HepG2 (cell line): Measurements from ENCODE around the gene ZIC4. TPM values are rescaled to one million over a fixed set of nuclear protein-coding genes. Genes with fewer than 3 reads are reported as not detected.

Source experiments
- ZBTB7A ChIP-seq: sonication (generic); formaldehyde crosslinking; IDR thresholded peaks from 2 replicates; pipeline ENCODE4 v1.8.0; 2022; ENCODE audit warnings: mild to moderate bottlenecking, missing genetic modification reagents
- ZKSCAN8 ChIP-seq: IDR thresholded peaks from 2 replicates; pipeline ENCODE4 v1.6.1; 2016; ENCODE audit warnings: borderline replicate concordance, missing genetic modification reagents, missing compliant biosample characterization
- ZNF816 ChIP-seq: sonication (generic); formaldehyde crosslinking; IDR thresholded peaks from 2 replicates; pipeline ENCODE4 v1.8.0; 2022; ENCODE audit warnings: missing genetic modification reagents, mild to moderate bottlenecking, borderline replicate concordance
- polyA plus RNA-seq, 8 experiments: library from polyadenylated mRNA; depleted of rRNA in 3 of 8; stranded (reverse) in 7 of 8; unstranded in 1 of 8; fragments of >200 nt; fragmentation: Illumina TruSeq in 4 of 8; extraction: Trizol in 4 of 8; gene quantifications; 2 replicates each; pipeline versions ENCODE4 v1.2.1 to v1.2.3, GENCODE V29; 2011 to 2016; ENCODE audit warnings: low read depth in 4 of 8, missing spikeins in 1 of 8, mixed read lengths in 1 of 8; ENCODE audit not compliant: insufficient read depth in 1 of 8
- total RNA-seq, 5 experiments: library from RNA; depleted of rRNA; stranded (reverse); fragments of >200 nt; fragmentation: Illumina TruSeq; extraction: Trizol; gene quantifications; 2 replicates each; pipeline ENCODE4 v1.2.3, GENCODE V29; 2016; ENCODE audit warnings: low read depth in 1 of 5
- TF ChIP-seq, protein P1 (sequence below): sonication (generic); formaldehyde crosslinking; IDR thresholded peaks from 2 replicates; pipeline ENCODE4 v1.4.0; 2020; ENCODE audit warnings: mild to moderate bottlenecking, low read depth, missing genetic modification reagents
- TF ChIP-seq, protein P2 (sequence below), 2 experiments: sonication (generic) in 1 of 2; formaldehyde crosslinking in 1 of 2; IDR thresholded peaks; 2 replicates each; pipeline versions ENCODE4 v1.4.0 to v1.6.1; 2016 to 2020; ENCODE audit warnings: borderline replicate concordance in 1 of 2, low read depth in 1 of 2, mild to moderate bottlenecking in 1 of 2, missing genetic modification reagents in 1 of 2
- TF ChIP-seq, protein P3 (sequence below): sonication (generic); formaldehyde crosslinking; IDR thresholded peaks from 2 replicates; pipeline ENCODE4 v1.8.0; 2022; ENCODE audit warnings: mild to moderate bottlenecking, missing genetic modification reagents, borderline replicate concordance

The ZIC4 gene
- total and polyA plus RNA-seq, 2 of the 13 experiments (the other 11 are each of a cell fraction or from before 2014, with no cell fraction given): not detected

DNA sequence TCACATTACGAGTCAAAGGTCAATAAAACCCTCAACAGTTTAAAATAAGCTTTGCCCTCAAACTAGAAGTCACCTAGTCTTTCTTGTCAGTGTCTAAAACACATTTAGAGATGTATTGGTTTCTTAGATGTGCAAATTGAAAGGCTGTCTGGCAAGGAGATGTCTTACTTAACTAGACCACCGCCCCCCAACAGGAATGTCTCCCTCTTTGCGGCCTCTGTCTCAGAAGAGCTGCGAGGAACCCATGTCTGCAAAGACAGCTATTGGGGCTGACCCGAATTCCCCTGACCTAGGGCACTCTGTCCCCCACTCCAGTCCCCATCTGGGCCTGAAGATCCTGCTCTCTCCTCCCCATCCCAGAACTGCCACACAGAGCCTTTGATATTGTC is 46.3 kb downstream of the ZIC4 start (continued):
- TF ChIP-seq, protein P1, sequence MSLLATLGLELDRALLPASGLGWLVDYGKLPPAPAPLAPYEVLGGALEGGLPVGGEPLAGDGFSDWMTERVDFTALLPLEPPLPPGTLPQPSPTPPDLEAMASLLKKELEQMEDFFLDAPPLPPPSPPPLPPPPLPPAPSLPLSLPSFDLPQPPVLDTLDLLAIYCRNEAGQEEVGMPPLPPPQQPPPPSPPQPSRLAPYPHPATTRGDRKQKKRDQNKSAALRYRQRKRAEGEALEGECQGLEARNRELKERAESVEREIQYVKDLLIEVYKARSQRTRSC (CRISPR knock-in tag): no peak
- TF ChIP-seq ZNF816 (CRISPR knock-in tag) (no peak), ZBTB7A (CRISPR knock-in tag) (no peak), ZKSCAN8 (CRISPR knock-in tag) (no peak)
- TF ChIP-seq, protein P2, sequence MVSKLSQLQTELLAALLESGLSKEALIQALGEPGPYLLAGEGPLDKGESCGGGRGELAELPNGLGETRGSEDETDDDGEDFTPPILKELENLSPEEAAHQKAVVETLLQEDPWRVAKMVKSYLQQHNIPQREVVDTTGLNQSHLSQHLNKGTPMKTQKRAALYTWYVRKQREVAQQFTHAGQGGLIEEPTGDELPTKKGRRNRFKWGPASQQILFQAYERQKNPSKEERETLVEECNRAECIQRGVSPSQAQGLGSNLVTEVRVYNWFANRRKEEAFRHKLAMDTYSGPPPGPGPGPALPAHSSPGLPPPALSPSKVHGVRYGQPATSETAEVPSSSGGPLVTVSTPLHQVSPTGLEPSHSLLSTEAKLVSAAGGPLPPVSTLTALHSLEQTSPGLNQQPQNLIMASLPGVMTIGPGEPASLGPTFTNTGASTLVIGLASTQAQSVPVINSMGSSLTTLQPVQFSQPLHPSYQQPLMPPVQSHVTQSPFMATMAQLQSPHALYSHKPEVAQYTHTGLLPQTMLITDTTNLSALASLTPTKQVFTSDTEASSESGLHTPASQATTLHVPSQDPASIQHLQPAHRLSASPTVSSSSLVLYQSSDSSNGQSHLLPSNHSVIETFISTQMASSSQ (IDR thresholded peaks at IDR 0.05; ENCODE audit: low read depth): no peak
- TF ChIP-seq, protein P2 (CRISPR knock-in tag; IDR thresholded peaks at IDR 0.05; ENCODE audit: borderline replicate concordance): no peak
- TF ChIP-seq, protein P3, sequence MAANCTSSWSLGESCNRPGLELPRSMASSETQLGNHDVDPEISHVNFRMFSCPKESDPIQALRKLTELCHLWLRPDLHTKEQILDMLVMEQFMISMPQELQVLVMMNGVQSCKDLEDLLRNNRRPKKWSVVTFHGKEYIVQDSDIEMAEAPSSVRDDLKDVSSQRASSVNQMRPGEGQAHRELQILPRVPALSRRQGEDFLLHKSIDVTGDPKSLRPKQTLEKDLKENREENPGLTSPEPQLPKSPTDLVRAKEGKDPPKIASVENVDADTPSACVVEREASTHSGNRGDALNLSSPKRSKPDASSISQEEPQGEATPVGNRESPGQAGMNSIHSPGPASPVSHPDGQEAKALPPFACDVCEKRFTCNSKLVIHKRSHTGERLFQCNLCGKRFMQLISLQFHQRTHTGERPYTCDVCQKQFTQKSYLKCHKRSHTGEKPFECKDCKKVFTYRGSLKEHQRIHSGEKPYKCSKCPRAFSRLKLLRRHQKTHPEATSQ (CRISPR knock-in tag): no peak
